Adrenal gland (tissue), 5 donors: ENCODE measurements around the gene FBXL7.

ENCODE experiments used
- CTCF ChIP-seq, 6 experiments: fragments of 450-650 bp in 4 of 6; fragments of 200-600 bp in 2 of 6; sonication (generic) in 1 of 6; IDR thresholded peaks; 1 replicate in 5 of 6; 2 replicates in 1 of 6; pipeline versions ENCODE4 v1.5.1 to v1.8.0; 2016 to 2021; ENCODE audit warnings: antibody characterized with exemption in 6 of 6, mild to moderate bottlenecking in 2 of 6, moderate library complexity in 1 of 6
- POLR2A ChIP-seq, 2 donors: fragments of 450-650 bp; IDR thresholded peaks; one replicate each; pipeline ENCODE4 v1.6.1; 2017; ENCODE audit warnings: antibody characterized with exemption in 2 of 2, mild to moderate bottlenecking in 2 of 2, moderate library complexity in 1 of 2
- donor health status: DM: no; HTN: no; CAD: no.

GRCh38 chr5:15618938-15619337, 119.0 kb downstream of the FBXL7 start:
- TF ChIP-seq CTCF (IDR thresholded peaks at IDR 0.05) (no peak), POLR2A (IDR thresholded peaks at IDR 0.05) (no peak)
